ENCODE results near the gene TEX30. TPM values are rescaled to one million over a fixed set of nuclear protein-coding genes. Genes with fewer than 3 reads are reported as not detected.

TEX30 gene
- total and polyA plus RNA-seq, 2 donors (not counting 3 experiments of a cell fraction or from before 2014, with no cell fraction given), result 12.5 to 19.8 TPM

DNA sequence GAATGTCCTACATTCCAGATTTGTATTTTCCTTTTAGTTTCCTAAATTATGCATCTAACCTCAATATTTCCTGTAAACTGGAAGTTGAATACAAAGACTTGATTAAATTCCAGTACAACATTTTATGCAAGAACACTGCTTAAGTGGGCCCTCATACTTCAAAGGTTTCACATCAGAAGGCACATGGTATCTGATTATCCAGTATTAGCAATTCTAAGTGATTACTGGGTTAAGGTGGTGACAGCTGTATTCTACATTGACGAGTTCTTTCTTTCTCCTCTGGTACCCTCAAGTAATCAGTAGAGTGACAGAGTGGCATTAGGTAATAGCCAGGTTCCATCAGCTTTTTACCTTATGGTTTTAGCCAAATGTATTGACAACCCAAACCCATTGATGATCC, 43.7 kb upstream of the TEX30 start:
- H3K79me2 ChIP-seq (ENCODE audit: control insufficient read depth, insufficient read depth, low read length), result peaks cover 16% of the 10 kb centered on the region
- peaks cover 0 to 4% of the 10 kb centered on the region in 2 experiments for H3K36me3 ChIP-seq (ENCODE audit: control insufficient read depth in 2 of 2, extremely low read depth in 1 of 2, insufficient read depth in 2 of 2, low read length in 2 of 2)
- BruUV-seq (replicated peaks), result no TSS peak
- CTCF ChIA-PET, result no interaction called here
- dilution Hi-C loops (cut with MboI; ENCODE audit: extremely low pct_ligation_motif_present, low sequenced_read_pairs), result no loop called here
- H3K9ac ChIP-seq (replicated peaks; ENCODE audit: extremely low read depth, insufficient read depth, low read length), result no peak overlapping the region
- DNase-seq (ENCODE audit: low read depth, low spot score) (no peak), FAIRE-seq (no peak)
- POLR2A ChIA-PET, result no interaction called here
- peaks cover 2% of the 10 kb centered on the region for H3K4me1 ChIP-seq (ENCODE audit: control insufficient read depth, extremely low read depth, insufficient read depth, low read length)
- no peak overlapping the region for H3K27ac ChIP-seq (ENCODE audit: insufficient read depth, low read depth, low read length)
- H4K20me1 ChIP-seq (replicated peaks; ENCODE audit: control insufficient read depth, extremely low read depth, insufficient read depth, low read length), result peaks cover 3% of the 10 kb centered on the region
- TF ChIP-seq GATA2 (IDR thresholded peaks at IDR 0.05; ENCODE audit: insufficient read depth, insufficient read length, low read depth, low read length) (no peak), POLR2A (IDR thresholded peaks at IDR 0.05; ENCODE audit: low read depth, low read length) (no peak), POLR2AphosphoS5 (IDR thresholded peaks at IDR 0.05; ENCODE audit: insufficient read depth, low read depth, low read length) (no peak), JUN (IDR thresholded peaks at IDR 0.05; ENCODE audit: borderline replicate concordance, insufficient read depth, insufficient read length, low read depth) (no peak)
- TF ChIP-seq, protein P1, sequence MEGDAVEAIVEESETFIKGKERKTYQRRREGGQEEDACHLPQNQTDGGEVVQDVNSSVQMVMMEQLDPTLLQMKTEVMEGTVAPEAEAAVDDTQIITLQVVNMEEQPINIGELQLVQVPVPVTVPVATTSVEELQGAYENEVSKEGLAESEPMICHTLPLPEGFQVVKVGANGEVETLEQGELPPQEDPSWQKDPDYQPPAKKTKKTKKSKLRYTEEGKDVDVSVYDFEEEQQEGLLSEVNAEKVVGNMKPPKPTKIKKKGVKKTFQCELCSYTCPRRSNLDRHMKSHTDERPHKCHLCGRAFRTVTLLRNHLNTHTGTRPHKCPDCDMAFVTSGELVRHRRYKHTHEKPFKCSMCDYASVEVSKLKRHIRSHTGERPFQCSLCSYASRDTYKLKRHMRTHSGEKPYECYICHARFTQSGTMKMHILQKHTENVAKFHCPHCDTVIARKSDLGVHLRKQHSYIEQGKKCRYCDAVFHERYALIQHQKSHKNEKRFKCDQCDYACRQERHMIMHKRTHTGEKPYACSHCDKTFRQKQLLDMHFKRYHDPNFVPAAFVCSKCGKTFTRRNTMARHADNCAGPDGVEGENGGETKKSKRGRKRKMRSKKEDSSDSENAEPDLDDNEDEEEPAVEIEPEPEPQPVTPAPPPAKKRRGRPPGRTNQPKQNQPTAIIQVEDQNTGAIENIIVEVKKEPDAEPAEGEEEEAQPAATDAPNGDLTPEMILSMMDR (IDR thresholded peaks at IDR 0.05; ENCODE audit: extremely low read depth in 1 of 2, insufficient read depth in 1 of 2, low read depth in 1 of 2, low read length in 2 of 2), result no peak
- intact Hi-C loops (cut with micrococcal nuclease), result no loop called here
- no peak overlapping the region for H3K4me3 ChIP-seq (replicated peaks in 1 of 3; ENCODE audit: insufficient read depth in 1 of 3, low read depth in 1 of 3, low read length in 3 of 3)
- H3K4me2 ChIP-seq (ENCODE audit: insufficient read depth, low read length), result no peak overlapping the region
- H3K9me3 ChIP-seq (replicated peaks; ENCODE audit: control insufficient read depth, insufficient read depth, low read length), result no peaks in the 10 kb centered on the region
- no peaks in the 10 kb centered on the region for H3K27me3 ChIP-seq (ENCODE audit: control insufficient read depth in 2 of 2, insufficient read depth in 2 of 2, low read length in 2 of 2)
- no peaks in the 10 kb centered on the region for H3K9me1 ChIP-seq (replicated peaks; ENCODE audit: control insufficient read depth, extremely low read depth, insufficient read depth, low read length)
- no peak overlapping the region for H2AFZ ChIP-seq (ENCODE audit: low read depth, low read length)

DNA sequence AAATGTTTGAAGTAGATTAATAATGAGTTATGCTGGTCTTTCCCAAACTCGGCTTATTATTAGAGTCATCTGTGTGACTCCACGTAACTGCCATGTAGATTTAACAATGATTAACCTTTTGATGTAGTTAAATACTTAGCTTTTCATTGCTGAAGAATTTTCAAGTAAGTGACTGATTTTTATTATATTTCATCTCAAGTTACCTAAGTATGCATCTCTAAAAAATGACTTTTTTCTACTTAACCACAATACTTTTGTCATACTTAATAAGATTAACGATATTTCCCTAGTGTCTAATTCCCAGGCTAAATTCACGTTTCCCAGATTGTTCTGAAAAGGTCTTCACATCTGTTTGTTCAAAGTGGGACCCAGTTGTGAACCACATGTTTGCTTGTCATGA, 43.1 kb upstream of the TEX30 start:
- no TSS peak for BruUV-seq (replicated peaks)
- FAIRE-seq, result no peak
- dilution Hi-C loops (cut with MboI; ENCODE audit: extremely low pct_ligation_motif_present, low sequenced_read_pairs), result no loop called here

More for the DNA sequence above, 43.1 kb upstream of the TEX30 start:
- H3K4me2 ChIP-seq (ENCODE audit: insufficient read depth, low read length), result no peak overlapping the region
- no peak overlapping the region for H3K27ac ChIP-seq (ENCODE audit: insufficient read depth, low read depth, low read length)
- POLR2A ChIA-PET, result no interaction called here
- CTCF ChIA-PET, result no interaction called here
- peaks cover 0 to 2% of the 10 kb centered on the region in 2 experiments for H3K36me3 ChIP-seq (ENCODE audit: control insufficient read depth in 2 of 2, extremely low read depth in 1 of 2, insufficient read depth in 2 of 2, low read length in 2 of 2)
- H3K4me3 ChIP-seq (replicated peaks in 1 of 3; ENCODE audit: insufficient read depth in 1 of 3, low read depth in 1 of 3, low read length in 3 of 3), result no peak overlapping the region
- intact Hi-C loops (cut with micrococcal nuclease), result no loop called here
- H2AFZ ChIP-seq (ENCODE audit: low read depth, low read length), result no peak overlapping the region
- DNase-seq (ENCODE audit: low read depth, low spot score), result no peak
- H3K9me3 ChIP-seq (replicated peaks; ENCODE audit: control insufficient read depth, insufficient read depth, low read length), result no peaks in the 10 kb centered on the region
- no peak overlapping the region for H3K9ac ChIP-seq (replicated peaks; ENCODE audit: extremely low read depth, insufficient read depth, low read length)
- H3K27me3 ChIP-seq (ENCODE audit: control insufficient read depth in 2 of 2, insufficient read depth in 2 of 2, low read length in 2 of 2), result no peaks in the 10 kb centered on the region
- H3K9me1 ChIP-seq (replicated peaks; ENCODE audit: control insufficient read depth, extremely low read depth, insufficient read depth, low read length), result no peaks in the 10 kb centered on the region
- H4K20me1 ChIP-seq (replicated peaks; ENCODE audit: control insufficient read depth, extremely low read depth, insufficient read depth, low read length), result peaks cover 3% of the 10 kb centered on the region
- peaks cover 2% of the 10 kb centered on the region for H3K4me1 ChIP-seq (ENCODE audit: control insufficient read depth, extremely low read depth, insufficient read depth, low read length)
- peaks cover 16% of the 10 kb centered on the region for H3K79me2 ChIP-seq (ENCODE audit: control insufficient read depth, insufficient read depth, low read length)
- TF ChIP-seq GATA2 (IDR thresholded peaks at IDR 0.05; ENCODE audit: insufficient read depth, insufficient read length, low read depth, low read length) (no peak), EZH2 (IDR thresholded peaks at IDR 0.05; ENCODE audit: borderline replicate concordance, low read depth, low read length, severe bottlenecking) (no peak), MAX (IDR thresholded peaks at IDR 0.05; ENCODE audit: insufficient read depth, insufficient read length) (no peak), POLR2A (IDR thresholded peaks at IDR 0.05; ENCODE audit: low read depth, low read length) (no peak), MYC (IDR thresholded peaks at IDR 0.05; ENCODE audit: low read depth, low read length) (no peak), FOS (IDR thresholded peaks at IDR 0.05; ENCODE audit: borderline replicate concordance, insufficient read depth, low read length) (no peak), POLR2AphosphoS5 (IDR thresholded peaks at IDR 0.05; ENCODE audit: insufficient read depth, low read depth, low read length) (no peak), JUN (IDR thresholded peaks at IDR 0.05; ENCODE audit: borderline replicate concordance, insufficient read depth, insufficient read length, low read depth) (no peak)
- TF ChIP-seq, protein P1 (IDR thresholded peaks at IDR 0.05; ENCODE audit: extremely low read depth in 1 of 2, insufficient read depth in 1 of 2, low read depth in 1 of 2, low read length in 2 of 2), result no peak

All from endothelial cell of umbilical vein (primary cell).